ENCODE results near the gene FXYD2.

FXYD2 gene

GRCh38 chr11:117841551-117842031 lies 17.0 kb upstream of the FXYD2 start:
- no peak overlapping the region for H3K4me3 ChIP-seq (ENCODE audit: low read length in 2 of 2)
- no peaks in the 10 kb centered on the region for H3K27me3 ChIP-seq (ENCODE audit: control insufficient read depth in 1 of 2, insufficient read depth in 2 of 2, low read length in 2 of 2)
- no peak overlapping the region for H3K9ac ChIP-seq (ENCODE audit: low read length in 2 of 2)
- H3K27ac ChIP-seq (ENCODE audit: low read length) = no peak overlapping the region
- no peaks in the 10 kb centered on the region for H3K9me3 ChIP-seq (ENCODE audit: control insufficient read depth in 2 of 2, low read length in 2 of 2)
- peaks cover 27 to 40% of the 10 kb centered on the region in 2 donors for H3K36me3 ChIP-seq (ENCODE audit: control insufficient read depth in 2 of 2, insufficient read depth in 2 of 2, low read length in 2 of 2)
- H3K4me1 ChIP-seq (ENCODE audit: control insufficient read depth, insufficient read depth, low read length) = peaks cover 12% of the 10 kb centered on the region

- no peak overlapping the region for H3K4me3 ChIP-seq (ENCODE audit: low read length in 2 of 2)
- H3K4me1 ChIP-seq (ENCODE audit: control insufficient read depth, insufficient read depth, low read length) = peaks cover 12% of the 10 kb centered on the region
- no peaks in the 10 kb centered on the region for H3K27me3 ChIP-seq (ENCODE audit: control insufficient read depth in 1 of 2, insufficient read depth in 2 of 2, low read length in 2 of 2)
- H3K27ac ChIP-seq (ENCODE audit: low read length) = no peak overlapping the region
- peaks cover 27 to 40% of the 10 kb centered on the region in 2 donors for H3K36me3 ChIP-seq (ENCODE audit: control insufficient read depth in 2 of 2, insufficient read depth in 2 of 2, low read length in 2 of 2)
- no peak overlapping the region for H3K9ac ChIP-seq (ENCODE audit: low read length in 2 of 2)
- no peaks in the 10 kb centered on the region for H3K9me3 ChIP-seq (ENCODE audit: control insufficient read depth in 2 of 2, low read length in 2 of 2)
Measured at GRCh38 chr11:117840881-117841550, 16.5 kb upstream of the FXYD2 start.

- Histone ChIP-seq H3K27me3 (ENCODE audit: control insufficient read depth in 1 of 2, insufficient read depth in 2 of 2, low read length in 2 of 2) (no peaks in the 10 kb centered on the region), H3K36me3 (ENCODE audit: control insufficient read depth in 2 of 2, insufficient read depth in 2 of 2, low read length in 2 of 2) (peaks cover 31 to 44% of the 10 kb centered on the region in 2 donors), H3K9me3 (ENCODE audit: control insufficient read depth in 2 of 2, low read length in 2 of 2) (no peaks in the 10 kb centered on the region), H3K9ac (ENCODE audit: low read length in 2 of 2) (no peak overlapping the region), H3K27ac (ENCODE audit: low read length) (no peak overlapping the region), H3K4me1 (ENCODE audit: control insufficient read depth, insufficient read depth, low read length) (peaks cover 12% of the 10 kb centered on the region), H3K4me3 (ENCODE audit: low read length in 2 of 2) (no peak overlapping the region)
Measured at GRCh38 chr11:117839936-117840813, 15.6 kb upstream of the FXYD2 start.

GRCh38 chr11:117839380-117839881 lies 14.9 kb upstream of the FXYD2 start:
- H3K4me3 ChIP-seq (ENCODE audit: low read length in 2 of 2) = no peak overlapping the region
- no peak overlapping the region for H3K9ac ChIP-seq (ENCODE audit: low read length in 2 of 2)
- H3K27me3 ChIP-seq (ENCODE audit: control insufficient read depth in 1 of 2, insufficient read depth in 2 of 2, low read length in 2 of 2) = no peaks in the 10 kb centered on the region
- no peaks in the 10 kb centered on the region for H3K9me3 ChIP-seq (ENCODE audit: control insufficient read depth in 2 of 2, low read length in 2 of 2)
- peaks cover 12% of the 10 kb centered on the region for H3K4me1 ChIP-seq (ENCODE audit: control insufficient read depth, insufficient read depth, low read length)
- no peak overlapping the region for H3K27ac ChIP-seq (ENCODE audit: low read length)
- peaks cover 34 to 47% of the 10 kb centered on the region in 2 donors for H3K36me3 ChIP-seq (ENCODE audit: control insufficient read depth in 2 of 2, insufficient read depth in 2 of 2, low read length in 2 of 2)

GRCh38 chr11:117838901-117839300 lies 14.4 kb upstream of the FXYD2 start:
- Histone ChIP-seq H3K4me1 (ENCODE audit: control insufficient read depth, insufficient read depth, low read length) (peaks cover 11% of the 10 kb centered on the region), H3K4me3 (ENCODE audit: low read length in 2 of 2) (no peak overlapping the region), H3K9me3 (ENCODE audit: control insufficient read depth in 2 of 2, low read length in 2 of 2) (no peaks in the 10 kb centered on the region), H3K9ac (ENCODE audit: low read length in 2 of 2) (no peak overlapping the region), H3K27me3 (ENCODE audit: control insufficient read depth in 1 of 2, insufficient read depth in 2 of 2, low read length in 2 of 2) (no peaks in the 10 kb centered on the region), H3K36me3 (ENCODE audit: control insufficient read depth in 2 of 2, insufficient read depth in 2 of 2, low read length in 2 of 2) (peaks cover 34 to 52% of the 10 kb centered on the region in 2 donors), H3K27ac (ENCODE audit: low read length) (no peak overlapping the region)

- no peak overlapping the region for H3K27ac ChIP-seq (ENCODE audit: low read length)
- peaks cover 0 to 3% of the 10 kb centered on the region in 2 donors for H3K27me3 ChIP-seq (ENCODE audit: control insufficient read depth in 1 of 2, insufficient read depth in 2 of 2, low read length in 2 of 2)
- no peak overlapping the region for H3K9ac ChIP-seq (ENCODE audit: low read length in 2 of 2)
- H3K4me3 ChIP-seq (ENCODE audit: low read length in 2 of 2) = no peak overlapping the region
- H3K36me3 ChIP-seq (ENCODE audit: control insufficient read depth in 2 of 2, insufficient read depth in 2 of 2, low read length in 2 of 2) = peaks cover 34 to 52% of the 10 kb centered on the region in 2 donors
- H3K9me3 ChIP-seq (ENCODE audit: control insufficient read depth in 2 of 2, low read length in 2 of 2) = no peaks in the 10 kb centered on the region
- H3K4me1 ChIP-seq (ENCODE audit: control insufficient read depth, insufficient read depth, low read length) = peaks cover 9% of the 10 kb centered on the region
Measured at GRCh38 chr11:117837791-117838190, 13.2 kb upstream of the FXYD2 start.

GRCh38 chr11:117837070-117837776 lies 12.7 kb upstream of the FXYD2 start:
- H3K27me3 ChIP-seq (ENCODE audit: control insufficient read depth in 1 of 2, insufficient read depth in 2 of 2, low read length in 2 of 2) = peaks cover 0 to 3% of the 10 kb centered on the region in 2 donors
- no peaks in the 10 kb centered on the region for H3K9me3 ChIP-seq (ENCODE audit: control insufficient read depth in 2 of 2, low read length in 2 of 2)
- H3K36me3 ChIP-seq (ENCODE audit: control insufficient read depth in 2 of 2, insufficient read depth in 2 of 2, low read length in 2 of 2) = peaks cover 34 to 51% of the 10 kb centered on the region in 2 donors
- no peak overlapping the region for H3K4me3 ChIP-seq (ENCODE audit: low read length in 2 of 2)
- no peak overlapping the region for H3K9ac ChIP-seq (ENCODE audit: low read length in 2 of 2)
- H3K4me1 ChIP-seq (ENCODE audit: control insufficient read depth, insufficient read depth, low read length) = peaks cover 9% of the 10 kb centered on the region
- H3K27ac ChIP-seq (ENCODE audit: low read length) = no peak overlapping the region

- no peak overlapping the region for H3K27ac ChIP-seq (ENCODE audit: low read length)
- H3K4me3 ChIP-seq (ENCODE audit: low read length in 2 of 2) = no peak overlapping the region
- peaks cover 6% of the 10 kb centered on the region for H3K4me1 ChIP-seq (ENCODE audit: control insufficient read depth, insufficient read depth, low read length)
- peaks cover 0 to 7% of the 10 kb centered on the region in 2 donors for H3K27me3 ChIP-seq (ENCODE audit: control insufficient read depth in 1 of 2, insufficient read depth in 2 of 2, low read length in 2 of 2)
- peaks cover 28 to 45% of the 10 kb centered on the region in 2 donors for H3K36me3 ChIP-seq (ENCODE audit: control insufficient read depth in 2 of 2, insufficient read depth in 2 of 2, low read length in 2 of 2)
- no peaks in the 10 kb centered on the region for H3K9me3 ChIP-seq (ENCODE audit: control insufficient read depth in 2 of 2, low read length in 2 of 2)
- no peak overlapping the region for H3K9ac ChIP-seq (ENCODE audit: low read length in 2 of 2)
Measured at GRCh38 chr11:117836077-117836960, 11.8 kb upstream of the FXYD2 start.

GRCh38 chr11:117835576-117835975 lies 11.0 kb upstream of the FXYD2 start:
- Histone ChIP-seq H3K27me3 (ENCODE audit: control insufficient read depth in 1 of 2, insufficient read depth in 2 of 2, low read length in 2 of 2) (peaks cover 0 to 12% of the 10 kb centered on the region in 2 donors), H3K27ac (ENCODE audit: low read length) (no peak overlapping the region), H3K4me3 (ENCODE audit: low read length in 2 of 2) (no peak overlapping the region), H3K9me3 (ENCODE audit: control insufficient read depth in 2 of 2, low read length in 2 of 2) (no peaks in the 10 kb centered on the region), H3K4me1 (ENCODE audit: control insufficient read depth, insufficient read depth, low read length) (peaks cover 6% of the 10 kb centered on the region), H3K36me3 (ENCODE audit: control insufficient read depth in 2 of 2, insufficient read depth in 2 of 2, low read length in 2 of 2) (peaks cover 22 to 41% of the 10 kb centered on the region in 2 donors), H3K9ac (ENCODE audit: low read length in 2 of 2) (no peak overlapping the region)
